Measurements from ENCODE around the gene PTP4A1.

DNA sequence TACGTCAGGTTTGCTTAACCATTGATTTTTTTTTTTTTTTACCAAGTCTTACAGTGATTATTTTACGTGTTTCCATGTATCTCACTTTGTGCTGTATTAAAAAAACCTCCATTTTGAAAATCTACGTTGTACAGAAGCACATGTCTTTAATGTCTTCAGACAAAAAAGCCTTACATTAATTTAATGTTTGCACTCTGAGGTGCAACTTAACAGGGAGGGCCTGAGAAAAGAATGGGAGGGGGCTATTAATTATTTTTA is 8.4 kb downstream of the PTP4A1 start:
- TF ChIP-seq CTCF (IDR thresholded peaks at IDR 0.05) (no peak), POLR2A (IDR thresholded peaks at IDR 0.05) (no peak)
